MCF 10A (cell line): ENCODE results near the gene EPHA4. TPM values are rescaled to one million over a fixed set of nuclear protein-coding genes. Genes with fewer than 3 reads are reported as not detected.

Source experiments
- BruUV-seq: library from RNA; stranded (reverse); fragments of 400-500 nt; replicated peaks from 2 replicates; lab custom pipeline; 2021; lab: Mats Ljungman, UMichigan
- CTCF ChIA-PET: fragments of 300-600 bp; sonication (Branson Sonifier 250); formaldehyde crosslinking; extraction: SDS; loops from one replicate; lab custom pipeline; 2021; ENCODE audit warnings: antibody characterized with exemption, inconsistent platforms; lab: Yijun Ruan, JAX
- POLR2A ChIA-PET: fragments of 300-600, 350-650 bp; sonication (Branson Sonifier 250); formaldehyde crosslinking; extraction: SDS; loops from one replicate; lab custom pipeline; 2020; ENCODE audit warnings: antibody characterized with exemption, inconsistent platforms; lab: Yijun Ruan, JAX
- DNase-seq: peaks from one replicate; pipeline ENCODE4 v3.0.0-alpha.2; 2018; ENCODE audit not compliant: unreplicated experiment
- H3K27ac Mint-ChIP-seq: one replicate; pipeline ENCODE4 v1.8.0; 2022; ENCODE audit warnings: mild to moderate bottlenecking, low read depth, mixed read lengths; ENCODE audit not compliant: unreplicated experiment
- H3K27me3 Mint-ChIP-seq: one replicate; pipeline ENCODE4 v1.8.0; 2022; ENCODE audit warnings: mixed read lengths; ENCODE audit not compliant: insufficient read depth, unreplicated experiment
- H3K36me3 Mint-ChIP-seq: one replicate; pipeline ENCODE4 v1.8.0; 2022; ENCODE audit warnings: mild to moderate bottlenecking, moderate library complexity, mixed read lengths; ENCODE audit not compliant: insufficient read depth, unreplicated experiment
- H3K4me1 Mint-ChIP-seq: one replicate; pipeline ENCODE4 v1.8.0; 2022; ENCODE audit warnings: mixed read lengths; ENCODE audit not compliant: insufficient read depth, unreplicated experiment
- H3K4me3 Mint-ChIP-seq: one replicate; pipeline ENCODE4 v1.8.0; 2022; ENCODE audit warnings: mild to moderate bottlenecking, moderate library complexity, mixed read lengths; ENCODE audit not compliant: unreplicated experiment
- H3K9me3 Mint-ChIP-seq: one replicate; pipeline ENCODE4 v1.8.0; 2022; ENCODE audit warnings: mixed read lengths; ENCODE audit not compliant: unreplicated experiment
- CTCF ChIP-seq: fragments of 200-600 bp; IDR thresholded peaks from one replicate; pipeline ENCODE4 v1.8.0; 2022; ENCODE audit warnings: antibody characterized with exemption, mild to moderate bottlenecking; ENCODE audit not compliant: unreplicated experiment
- intact Hi-C: fragments of 100-400 bp; cut with micrococcal nuclease; formaldehyde crosslinking; loops from 2 replicates; pipeline ENCODE4 v1.14.1; 2022
- total RNA-seq: library from RNA; stranded (reverse); gene quantifications from 2 replicates; pipeline ENCODE4 v1.2.3, GENCODE V29; 2022

EPHA4 gene
- total RNA-seq, 1 experiment from 2014 or later: 2.0 TPM

DNA sequence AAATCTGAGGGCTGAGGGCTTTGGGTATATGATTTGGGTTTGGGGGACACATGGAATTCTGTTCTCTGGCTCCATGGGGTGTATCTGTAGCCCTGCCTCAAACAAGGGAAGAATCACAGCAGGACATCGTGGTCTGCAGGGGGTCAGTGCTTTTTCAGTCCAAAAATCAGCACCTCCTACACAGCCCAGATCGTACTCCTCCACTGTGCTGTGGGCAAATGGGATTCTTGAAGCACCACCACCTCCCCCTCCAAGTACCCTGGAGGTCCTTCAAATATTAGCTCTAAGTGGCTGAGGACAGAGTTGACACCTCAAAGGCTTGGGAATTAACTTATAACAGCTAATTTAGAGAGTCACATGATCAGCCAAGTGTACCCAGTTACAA lies 41.5 kb downstream of the EPHA4 start:
- Mint-ChIP-seq H3K4me1 (peaks cover 30% of the 10 kb centered on the region), H3K4me3 (peak overlapping the region; percentile 52), H3K27ac (peak overlapping the region; percentile 63), H3K9me3 (no peaks in the 10 kb centered on the region), H3K27me3 (no peaks in the 10 kb centered on the region), H3K36me3 (no peaks in the 10 kb centered on the region)
- intact Hi-C loops: loop anchor here (1.0 kb wide), 1 partner anchor 43 kb away; no protein-coding TSS in a partner anchor
- no peak for DNase-seq
- ChIA-PET POLR2A (interaction anchor here (1.0 kb wide), 1 partner anchor 16 kb away, joined by 4 read pairs; no protein-coding TSS in a partner anchor), CTCF (interaction anchor here (0.6 kb wide), 1 partner anchor 18 kb away, joined by 5 read pairs; no protein-coding TSS in a partner anchor)
- no peak for TF ChIP-seq CTCF
- no TSS peak for BruUV-seq

- POLR2A ChIA-PET: interaction anchor here (0.6 to 1.4 kb wide), 3 partner anchors 12 to 431 kb away, joined by 3 to 4 read pairs (median 3); partner anchors contain the start of gene EPHA4
- no TSS peak for BruUV-seq
- H3K9me3 Mint-ChIP-seq: no peaks in the 10 kb centered on the region
- peak; percentile 88 for DNase-seq
- intact Hi-C loops: loop anchor here (1.0 kb wide), 1 partner anchor 43 kb away; no protein-coding TSS in a partner anchor
- H3K27me3 Mint-ChIP-seq: no peaks in the 10 kb centered on the region
- TF ChIP-seq CTCF: no peak
- peak overlapping the region; percentile 63 for H3K27ac Mint-ChIP-seq
- H3K4me3 Mint-ChIP-seq: peak overlapping the region; percentile 52
- H3K4me1 Mint-ChIP-seq: peaks cover 30% of the 10 kb centered on the region
- H3K36me3 Mint-ChIP-seq: no peaks in the 10 kb centered on the region
- CTCF ChIA-PET: interaction anchor here (0.7 kb wide), 1 partner anchor 16 kb away, joined by 4 read pairs; no protein-coding TSS in a partner anchor
Observed at GRCh38 chr2:221529943-221530652, 42.0 kb downstream of the EPHA4 start.

- no peak overlapping the region for H3K4me3 Mint-ChIP-seq
- H3K27me3 Mint-ChIP-seq: no peaks in the 10 kb centered on the region
- H3K4me1 Mint-ChIP-seq: peaks cover 30% of the 10 kb centered on the region
- no peak for DNase-seq
- H3K9me3 Mint-ChIP-seq: no peaks in the 10 kb centered on the region
- BruUV-seq: no TSS peak
- CTCF ChIA-PET: interaction anchor here (0.6 to 0.7 kb wide), 2 partner anchors 9 to 15 kb away, joined by 3 to 4 read pairs; no protein-coding TSS in a partner anchor
- H3K36me3 Mint-ChIP-seq: no peaks in the 10 kb centered on the region
- POLR2A ChIA-PET: interaction anchor here (0.6 to 1.4 kb wide), 3 partner anchors 12 to 431 kb away, joined by 3 to 4 read pairs (median 3); partner anchors contain the start of gene EPHA4
- intact Hi-C loops: no loop called here
- peak overlapping the region; percentile 63 for H3K27ac Mint-ChIP-seq
- TF ChIP-seq CTCF: no peak
Observed at GRCh38 chr2:221529177-221529942, 42.7 kb downstream of the EPHA4 start.
